PC-9 (cell line): ENCODE measurements around the gene MTA3. TPM values are rescaled to one million over a fixed set of nuclear protein-coding genes. Genes with fewer than 3 reads are reported as not detected.

ENCODE experiments used
- BruUV-seq: library from RNA; stranded (reverse); fragments of 400-500 nt; replicated peaks from 2 replicates; lab custom pipeline; 2021; lab: Mats Ljungman, UMichigan
- CTCF ChIA-PET: fragments of 300-600 bp; sonication (Branson Sonifier 250); formaldehyde crosslinking; loops from one replicate; lab custom pipeline; 2022; ENCODE audit warnings: antibody characterized with exemption; lab: Charles Lee
- POLR2A ChIA-PET: fragments of 300-600 bp; sonication (Branson Sonifier 250); formaldehyde crosslinking; loops from one replicate; lab custom pipeline; 2022; ENCODE audit warnings: antibody characterized with exemption; ENCODE audit not compliant: unreplicated experiment; lab: Charles Lee
- DNase-seq, 2 experiments: peaks; one replicate each; pipeline versions ENCODE4 v3.0.0 to v3.0.0-alpha.2; 2015 to 2022; ENCODE audit warnings: mixed read lengths in 1 of 2
- H2AFZ ChIP-seq: fragments of 200-600 bp; sonication (generic); 2 replicates; pipeline ENCODE4 v1.8.1; 2017; ENCODE audit warnings: antibody characterized with exemption
- H3F3A ChIP-seq: fragments of 200-600 bp; sonication (generic); 2 replicates; pipeline ENCODE4 v1.8.1; 2017; ENCODE audit warnings: antibody characterized with exemption, mild to moderate bottlenecking, low read depth; ENCODE audit not compliant: insufficient read depth
- H3K27ac ChIP-seq: fragments of 200-600 bp; sonication (generic); 2 replicates; pipeline ENCODE4 v1.6.1; 2016; ENCODE audit warnings: mixed run types
- H3K27me3 ChIP-seq: fragments of 200-600 bp; sonication (generic); 2 replicates; pipeline ENCODE4 v1.6.1; 2016; ENCODE audit warnings: low read depth, mixed run types; ENCODE audit not compliant: insufficient read depth
- H3K36me3 ChIP-seq: fragments of 200-600 bp; sonication (generic); 2 replicates; pipeline ENCODE4 v1.6.1; 2016; ENCODE audit warnings: low read depth, mixed run types
- H3K4me1 ChIP-seq: fragments of 200-600 bp; sonication (generic); replicated peaks from 2 replicates; pipeline ENCODE4 v1.6.1; 2016; ENCODE audit warnings: mixed run types; ENCODE audit not compliant: insufficient read depth
- H3K4me2 ChIP-seq: fragments of 200-600 bp; sonication (generic); 2 replicates; pipeline ENCODE4 v1.6.1; 2017; ENCODE audit warnings: mixed run types
- H3K4me3 ChIP-seq: fragments of 200-600 bp; sonication (generic); 2 replicates; pipeline ENCODE4 v1.6.1; 2016; ENCODE audit warnings: mixed run types
- H3K79me2 ChIP-seq: fragments of 200-600 bp; sonication (generic); 2 replicates; pipeline ENCODE4 v1.6.1; 2017; ENCODE audit warnings: low read depth, mixed run types
- H3K9me2 ChIP-seq: fragments of 200-600 bp; sonication (generic); 2 replicates; pipeline ENCODE4 v1.8.1; 2017; ENCODE audit warnings: mild to moderate bottlenecking; ENCODE audit not compliant: insufficient read depth
- H3K9me3 ChIP-seq: fragments of 200-600 bp; sonication (generic); 2 replicates; pipeline ENCODE4 v1.8.1; 2016; ENCODE audit warnings: low read depth; ENCODE audit not compliant: insufficient read depth
- H4K20me1 ChIP-seq: fragments of 200-600 bp; sonication (generic); 2 replicates; pipeline ENCODE4 v1.8.1; 2017; ENCODE audit not compliant: insufficient read depth
- EZH2 ChIP-seq: fragments of 200-600 bp; sonication (generic); IDR thresholded peaks from 2 replicates; pipeline ENCODE4 v1.8.0; 2017; ENCODE audit warnings: antibody characterized with exemption, low read depth
- intact Hi-C: fragments of 100-400 bp; cut with micrococcal nuclease; formaldehyde crosslinking; loops from one replicate; pipeline ENCODE4 v1.10.0; 2022; ENCODE audit not compliant: unreplicated experiment
- total RNA-seq: library from RNA; stranded (reverse); gene quantifications from 2 replicates; pipeline ENCODE4 v1.2.3, GENCODE V29; 2021
- TF ChIP-seq, protein P1 (sequence below): fragments of 200-600 bp; sonication (generic); conservative IDR thresholded peaks from 2 replicates; pipeline ENCODE4 v1.6.1; 2017; ENCODE audit warnings: mixed run types, antibody characterized with exemption, mild to moderate bottlenecking, moderate library complexity

MTA3 gene
- total RNA-seq, 1 experiment from 2014 or later: 89.8 TPM

DNA sequence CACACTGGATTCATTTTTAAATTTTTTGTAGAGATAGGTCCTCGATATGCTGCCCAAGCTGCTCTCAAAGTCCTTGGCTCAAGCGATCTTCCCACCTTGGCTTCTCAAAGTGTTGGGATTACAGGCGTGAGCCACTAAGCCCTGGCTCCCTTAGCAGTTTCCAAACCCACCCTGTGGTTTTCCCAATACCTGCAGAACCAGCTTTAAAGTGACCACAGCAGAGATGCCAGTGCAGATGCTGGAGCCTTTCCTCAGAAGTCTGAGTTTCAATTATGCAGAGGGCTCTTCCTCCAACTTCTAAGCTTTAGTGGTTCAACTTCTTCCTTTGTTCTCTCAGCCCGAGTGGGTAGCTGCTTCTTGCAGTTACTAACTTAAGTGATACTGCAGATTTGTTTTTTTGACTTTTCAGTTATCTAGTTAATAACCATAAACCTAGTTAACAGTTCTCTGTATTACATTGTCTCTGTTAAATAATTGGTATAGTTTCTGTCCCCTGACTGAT lies 232.1 kb downstream of the MTA3 start:
- H3K36me3 ChIP-seq: no peaks in the 10 kb centered on the region
- no peaks in the 10 kb centered on the region for H3F3A ChIP-seq
- H3K27me3 ChIP-seq: no peaks in the 10 kb centered on the region
- H3K4me2 ChIP-seq: no peak overlapping the region
- no peaks in the 10 kb centered on the region; the same call in 1 of the 2 replicates for H3K4me1 ChIP-seq
- H3K79me2 ChIP-seq: no peaks in the 10 kb centered on the region
- CTCF ChIA-PET: interaction anchor here (1.3 kb wide), 1 partner anchor 13 kb away, joined by 4 read pairs; no protein-coding TSS in a partner anchor
- H4K20me1 ChIP-seq: no peaks in the 10 kb centered on the region
- no peak overlapping the region for H2AFZ ChIP-seq
- no peak for DNase-seq
- no peak overlapping the region for H3K4me3 ChIP-seq
- TF ChIP-seq, protein P1, sequence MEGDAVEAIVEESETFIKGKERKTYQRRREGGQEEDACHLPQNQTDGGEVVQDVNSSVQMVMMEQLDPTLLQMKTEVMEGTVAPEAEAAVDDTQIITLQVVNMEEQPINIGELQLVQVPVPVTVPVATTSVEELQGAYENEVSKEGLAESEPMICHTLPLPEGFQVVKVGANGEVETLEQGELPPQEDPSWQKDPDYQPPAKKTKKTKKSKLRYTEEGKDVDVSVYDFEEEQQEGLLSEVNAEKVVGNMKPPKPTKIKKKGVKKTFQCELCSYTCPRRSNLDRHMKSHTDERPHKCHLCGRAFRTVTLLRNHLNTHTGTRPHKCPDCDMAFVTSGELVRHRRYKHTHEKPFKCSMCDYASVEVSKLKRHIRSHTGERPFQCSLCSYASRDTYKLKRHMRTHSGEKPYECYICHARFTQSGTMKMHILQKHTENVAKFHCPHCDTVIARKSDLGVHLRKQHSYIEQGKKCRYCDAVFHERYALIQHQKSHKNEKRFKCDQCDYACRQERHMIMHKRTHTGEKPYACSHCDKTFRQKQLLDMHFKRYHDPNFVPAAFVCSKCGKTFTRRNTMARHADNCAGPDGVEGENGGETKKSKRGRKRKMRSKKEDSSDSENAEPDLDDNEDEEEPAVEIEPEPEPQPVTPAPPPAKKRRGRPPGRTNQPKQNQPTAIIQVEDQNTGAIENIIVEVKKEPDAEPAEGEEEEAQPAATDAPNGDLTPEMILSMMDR: no peak
- TF ChIP-seq EZH2: no peak
- no peaks in the 10 kb centered on the region for H3K9me2 ChIP-seq
- intact Hi-C loops: loop anchor here (10.0 kb wide), 2 partner anchors 706 to 946 kb away; no protein-coding TSS in a partner anchor
- no peaks in the 10 kb centered on the region for H3K9me3 ChIP-seq
- no peak overlapping the region for H3K27ac ChIP-seq
- POLR2A ChIA-PET: interaction anchor here (0.5 to 0.7 kb wide), 2 partner anchors 20 to 755 kb away, joined by 3 to 12 read pairs; no protein-coding TSS in a partner anchor
- no TSS peak for BruUV-seq

DNA sequence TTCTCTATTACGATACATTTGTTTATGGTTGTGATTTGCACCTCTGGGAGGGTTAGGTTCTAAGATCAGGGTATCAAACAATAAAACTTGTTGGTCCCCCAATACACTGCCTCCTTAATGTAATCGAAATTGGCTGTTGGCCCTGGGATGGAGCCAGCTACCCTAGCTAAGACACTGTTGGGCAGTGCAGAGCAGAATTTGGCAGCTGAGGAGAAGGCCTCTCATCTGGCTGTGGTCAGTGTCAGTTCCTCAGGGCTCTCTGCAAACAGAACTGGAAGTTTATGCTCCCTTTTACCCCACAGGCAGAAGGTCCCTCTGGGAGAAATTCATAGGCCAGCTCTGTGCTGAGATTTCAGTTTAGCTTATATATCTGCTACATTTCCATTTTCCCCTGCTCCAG lies 232.5 kb downstream of the MTA3 start:
- Histone ChIP-seq H3K79me2 (no peaks in the 10 kb centered on the region), H3K36me3 (no peaks in the 10 kb centered on the region), H2AFZ (no peak overlapping the region), H3K4me1 (no peaks in the 10 kb centered on the region; the same call in 1 of the 2 replicates), H3K4me3 (no peak overlapping the region), H3K9me3 (no peaks in the 10 kb centered on the region), H3K27ac (no peak overlapping the region), H3K9me2 (no peaks in the 10 kb centered on the region), H4K20me1 (no peaks in the 10 kb centered on the region), H3F3A (no peaks in the 10 kb centered on the region), H3K4me2 (no peak overlapping the region), H3K27me3 (no peaks in the 10 kb centered on the region)
- CTCF ChIA-PET: interaction anchor here (0.6 to 1.3 kb wide), 2 partner anchors 12 to 699 kb away, joined by 4 to 5 read pairs; no protein-coding TSS in a partner anchor
- POLR2A ChIA-PET: no interaction called here
- no peak for TF ChIP-seq EZH2
- TF ChIP-seq, protein P1: no peak
- no peak for DNase-seq
- intact Hi-C loops: loop anchor here (10.0 kb wide), 2 partner anchors 706 to 946 kb away; no protein-coding TSS in a partner anchor
- no TSS peak for BruUV-seq

DNA sequence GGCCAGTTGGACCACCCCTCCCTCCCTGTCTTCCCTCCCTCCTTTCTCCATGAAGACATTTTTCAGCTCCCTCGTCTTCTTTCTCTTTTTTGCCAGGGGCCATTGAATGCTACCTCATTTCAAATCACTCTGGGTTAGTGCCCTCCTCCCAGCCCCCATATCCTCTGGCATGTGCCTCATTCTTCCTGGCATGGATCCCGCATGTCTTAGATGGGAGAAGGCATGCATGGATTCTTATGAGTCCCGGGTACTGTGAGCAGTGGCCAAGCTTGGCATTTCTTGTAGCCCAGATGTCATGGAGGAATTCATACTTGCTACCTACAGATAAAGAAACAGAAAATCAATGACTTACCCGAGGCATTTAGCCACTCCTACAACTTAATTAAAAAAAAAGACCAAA lies 232.9 kb downstream of the MTA3 start:
- no TSS peak for BruUV-seq
- intact Hi-C loops: loop anchor here (10.0 kb wide), 2 partner anchors 707 to 947 kb away; no protein-coding TSS in a partner anchor

More for the DNA sequence above, 232.9 kb downstream of the MTA3 start:
- ChIA-PET CTCF (interaction anchor here (0.6 to 1.3 kb wide), 2 partner anchors 12 to 699 kb away, joined by 4 to 5 read pairs; no protein-coding TSS in a partner anchor), POLR2A (no interaction called here)
- H3F3A ChIP-seq: no peaks in the 10 kb centered on the region
- no peak for TF ChIP-seq EZH2
- TF ChIP-seq, protein P1: no peak
- H3K4me3 ChIP-seq: no peak overlapping the region
- H3K4me1 ChIP-seq: no peaks in the 10 kb centered on the region; the same call in 1 of the 2 replicates
- no peak overlapping the region for H3K4me2 ChIP-seq
- no peaks in the 10 kb centered on the region for H3K36me3 ChIP-seq
- no peaks in the 10 kb centered on the region for H4K20me1 ChIP-seq
- no peak for DNase-seq
- H2AFZ ChIP-seq: no peak overlapping the region
- H3K27ac ChIP-seq: no peak overlapping the region
- H3K27me3 ChIP-seq: no peaks in the 10 kb centered on the region
- H3K9me2 ChIP-seq: no peaks in the 10 kb centered on the region
- H3K9me3 ChIP-seq: no peaks in the 10 kb centered on the region
- no peaks in the 10 kb centered on the region for H3K79me2 ChIP-seq
